Brain microvascular endothelial cell (primary cell): Measurements from ENCODE around the gene ANKRD13A.
"Not testable (repeated sequence)": the region's sequence is repeated elsewhere in the genome, so short reads cannot be mapped to it uniquely, and the experiment has no call there.

Source experiments
- DNase-seq: peaks from one replicate; pipeline ENCODE4 v3.0.0-alpha.2; 2020
- H3K27ac ChIP-seq: fragments of 250-450 bp; sonication (Bioruptor Pico); 2 replicates; pipeline ENCODE4 v1.5.1; 2020; ENCODE audit warnings: mild to moderate bottlenecking, moderate library complexity
- H3K27me3 ChIP-seq: fragments of 250-450 bp; sonication (Bioruptor Pico); replicated peaks from 2 replicates; pipeline ENCODE4 v1.5.1; 2020; ENCODE audit warnings: mild to moderate bottlenecking
- H3K36me3 ChIP-seq: fragments of 250-450 bp; sonication (Bioruptor Pico); replicated peaks from 2 replicates; pipeline ENCODE4 v1.5.1; 2020; ENCODE audit warnings: mild to moderate bottlenecking
- H3K4me3 ChIP-seq: 2 replicates; pipeline ENCODE4 v1.5.1; 2011; ENCODE audit warnings: low read depth, mild to moderate bottlenecking, control low read depth, low read length, moderate library complexity
- CTCF ChIP-seq: IDR thresholded peaks from 2 replicates; pipeline ENCODE4 v1.5.1; 2011; ENCODE audit warnings: low read depth, mild to moderate bottlenecking, moderate library complexity, low read length, control low read depth, inconsistent platforms; ENCODE audit errors: missing control alignments
- in situ Hi-C: cut with HindIII; loops from 2 replicates; pipeline ENCODE4 v1.10.0; 2017; ENCODE audit warnings: low sequenced_read_pairs, low pct_ligation_motif_present

ANKRD13A gene

GRCh38 chr12:110039085-110039807 lies 40.0 kb downstream of the ANKRD13A start:
- in situ Hi-C loops, result no loop called here
- peak; percentile 90 for DNase-seq
- TF ChIP-seq CTCF, result no peak
- Histone ChIP-seq H3K4me3 (no peak overlapping the region), H3K27ac (peak overlapping the region; percentile 89), H3K36me3 (peaks cover 22% of the 10 kb centered on the region), H3K27me3 (no peaks in the 10 kb centered on the region)

GRCh38 chr12:110042264-110042663 lies 43.0 kb downstream of the ANKRD13A start:
- Histone ChIP-seq H3K27me3 (no peaks in the 10 kb centered on the region), H3K27ac (no peak overlapping the region), H3K4me3 (no peak overlapping the region), H3K36me3 (peaks cover 12% of the 10 kb centered on the region)
- no peak for TF ChIP-seq CTCF
- in situ Hi-C loops, result no loop called here
- DNase-seq, result no peak

- H3K36me3 ChIP-seq, result peaks cover 10% of the 10 kb centered on the region
- no peak overlapping the region for H3K4me3 ChIP-seq
- no peak overlapping the region for H3K27ac ChIP-seq
- DNase-seq, result no peak
- in situ Hi-C loops, result no loop called here
- TF ChIP-seq CTCF, result no peak
- no peaks in the 10 kb centered on the region for H3K27me3 ChIP-seq
Observed at GRCh38 chr12:110046451-110047187, 47.4 kb downstream of the ANKRD13A start.

- no peak for DNase-seq
- no peak for TF ChIP-seq CTCF
- Histone ChIP-seq H3K36me3 (peaks cover 3% of the 10 kb centered on the region), H3K27me3 (no peaks in the 10 kb centered on the region), H3K4me3 (peak overlapping the region; percentile 92), H3K27ac (no peak overlapping the region)
- in situ Hi-C loops, result no loop called here
Observed at GRCh38 chr12:110047297-110047940, 48.2 kb downstream of the ANKRD13A start.

GRCh38 chr12:110048242-110049027 lies 49.2 kb downstream of the ANKRD13A start, which contains the start of gene C12orf76:
Gene C12orf76, minus strand, starts transcription at chr12:110048522. Its CDS starts 27 bp downstream, at chr12:110048495.
- peaks cover 2% of the 10 kb centered on the region for H3K36me3 ChIP-seq
- in situ Hi-C loops, result no loop called here
- peak within 1 kb of the TSS; percentile 73 for H3K27ac ChIP-seq
- H3K4me3 ChIP-seq, result peak within 1 kb of the TSS; percentile 92
- TF ChIP-seq CTCF, result no peak
- no peaks in the 10 kb centered on the region for H3K27me3 ChIP-seq
- DNase-seq, result peak; percentile 92

GRCh38 chr12:110049034-110049433 lies 49.8 kb downstream of the ANKRD13A start:
- in situ Hi-C loops, DNase-seq, H3K36me3 ChIP-seq, H3K27me3 ChIP-seq: not testable (repeated sequence)
- Histone ChIP-seq H3K27ac (peak overlapping the region; percentile 73), H3K4me3 (peak overlapping the region; percentile 92)

GRCh38 chr12:110049666-110050065 lies 50.4 kb downstream of the ANKRD13A start:
- H3K36me3 ChIP-seq, H3K27ac ChIP-seq, H3K4me3 ChIP-seq, in situ Hi-C loops, DNase-seq, H3K27me3 ChIP-seq: not testable (repeated sequence)
